Activated CD8-positive, alpha-beta memory T cell treated with anti-CD3 and anti-CD28 coated beads for 48 hours (primary cell): Measurements from ENCODE around the gene TBC1D7.
"Not testable (repeated sequence)": the region's sequence is repeated elsewhere in the genome, so short reads cannot be mapped to it uniquely, and the experiment has no call there.

ENCODE experiments used
- DNase-seq, 3 experiments: peaks; one replicate each; pipeline ENCODE4 v3.0.0-alpha.2; 2020; ENCODE audit warnings: low read depth in 2 of 3, low spot score in 2 of 3

TBC1D7 gene

DNA sequence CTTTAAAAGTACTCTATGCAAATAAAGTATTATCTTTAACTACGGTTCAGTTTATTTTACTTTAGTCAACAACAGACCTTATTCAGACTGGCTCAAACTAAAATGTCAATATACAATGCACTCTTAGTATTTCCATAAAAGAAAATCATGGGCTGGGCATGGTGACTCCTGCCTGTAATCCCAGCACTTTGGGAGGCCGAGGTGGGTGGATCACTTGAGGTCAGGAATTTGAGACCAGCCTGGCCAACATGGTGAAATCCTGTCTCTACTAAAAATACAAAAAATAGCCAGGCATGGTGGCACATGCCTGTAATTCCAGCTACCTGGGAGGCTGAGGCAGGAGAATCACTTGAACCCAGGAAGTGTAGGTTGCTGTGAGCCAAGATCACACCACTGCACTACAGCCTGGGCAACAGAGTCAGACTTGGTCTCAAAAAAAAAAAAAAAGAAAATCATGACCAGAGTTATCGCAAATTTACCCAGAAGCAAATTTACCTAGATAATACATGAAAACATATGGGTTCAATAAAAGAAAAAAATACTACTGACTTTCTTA lies 2.2 kb downstream of the TBC1D7 start:
- not testable (repeated sequence) for DNase-seq

DNA sequence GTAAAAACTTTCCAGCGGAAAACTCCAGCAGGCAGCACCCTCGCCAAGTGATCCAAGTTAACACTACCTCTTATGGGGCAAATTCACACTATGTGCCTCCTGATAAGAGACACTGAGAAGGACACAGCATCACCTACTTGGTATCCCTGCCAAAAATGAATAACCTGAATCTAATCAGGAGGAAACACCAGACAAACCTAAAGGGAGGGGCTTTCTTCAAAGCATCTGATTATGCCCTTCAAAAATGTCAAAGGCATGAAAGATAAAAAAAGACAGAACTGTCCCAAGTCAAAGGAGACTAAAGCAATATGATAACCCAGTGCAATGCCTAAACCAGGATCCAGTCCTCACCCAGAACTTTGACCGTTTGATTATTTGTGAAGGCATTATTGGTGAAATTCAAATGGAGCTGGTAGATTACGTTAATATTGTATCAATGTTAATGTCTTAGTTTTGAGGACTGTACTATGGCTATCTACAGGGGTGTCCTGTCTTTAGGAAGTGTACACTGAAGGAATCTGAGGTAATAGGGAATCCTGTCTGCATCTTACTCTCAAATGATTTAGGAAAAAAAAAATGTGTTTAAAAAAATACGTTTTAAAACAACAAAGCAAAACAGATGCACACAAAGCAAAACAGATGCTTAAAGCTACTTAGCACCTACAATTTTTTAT lies 8.3 kb downstream of the TBC1D7 start:
- DNase-seq: no peak

DNA sequence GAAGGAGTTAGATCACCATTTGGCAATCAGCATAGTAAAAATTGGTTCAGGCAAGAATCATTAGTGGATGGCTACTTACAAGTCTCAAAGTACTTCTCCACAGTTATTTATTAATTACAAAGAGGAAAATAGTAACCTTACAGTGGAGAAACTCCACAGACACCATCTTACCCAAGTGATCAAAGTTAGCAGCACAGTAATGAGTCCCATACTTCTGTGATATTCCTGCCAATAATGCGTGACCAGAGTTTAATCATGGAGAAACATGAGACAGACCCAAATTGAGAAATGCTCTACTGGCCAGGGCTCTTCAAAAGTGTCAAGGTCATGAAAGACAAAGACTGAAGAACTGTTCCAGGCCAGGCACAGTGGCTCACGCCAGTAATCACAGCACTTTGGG lies 9.5 kb downstream of the TBC1D7 start:
- DNase-seq: no peak

- no peak for DNase-seq
Observed at GRCh38 chr6:13315896-13316295, 12.4 kb downstream of the TBC1D7 start.

DNA sequence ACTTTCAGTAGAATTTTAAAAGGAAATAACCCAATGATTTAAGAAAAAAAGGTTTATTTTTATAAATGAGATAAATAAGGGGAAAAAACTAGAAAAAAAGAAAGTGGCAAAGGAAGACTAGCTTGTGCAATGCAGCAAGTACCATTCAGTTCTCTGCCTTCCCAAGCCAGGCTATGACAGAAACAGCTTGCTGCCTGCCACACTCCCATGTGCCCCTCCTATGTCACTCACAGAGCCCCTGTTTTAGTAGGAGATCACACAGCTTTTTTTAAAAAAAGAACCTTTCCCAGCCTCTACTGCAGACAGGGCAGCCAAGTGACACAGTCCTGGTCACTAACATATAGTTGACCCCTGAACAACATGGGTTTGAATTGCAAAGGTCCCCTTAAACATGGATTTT lies 13.5 kb downstream of the TBC1D7 start:
- DNase-seq: no peak

- DNase-seq: no peak
Observed at GRCh38 chr6:13311155-13311554, 17.2 kb downstream of the TBC1D7 start.

DNA sequence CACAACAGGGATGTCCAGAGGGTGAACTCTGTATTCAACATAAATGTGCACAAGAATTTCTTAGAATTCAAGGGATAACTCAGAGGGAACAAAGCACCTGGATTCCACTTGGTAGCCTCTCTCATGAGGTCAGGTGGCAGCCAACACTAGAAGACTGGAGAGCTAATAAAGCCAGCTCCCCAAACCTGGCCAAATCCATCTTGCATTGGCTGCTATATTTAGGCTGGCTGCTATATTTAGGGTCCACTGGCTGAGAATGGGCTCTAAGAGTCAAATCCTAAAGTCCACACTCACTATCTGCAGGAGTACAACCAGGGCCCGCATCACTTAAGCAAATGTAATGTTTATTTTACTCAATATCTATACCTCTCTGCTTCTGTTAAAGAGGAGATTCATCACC lies 20.0 kb downstream of the TBC1D7 start:
- DNase-seq: no peak

DNA sequence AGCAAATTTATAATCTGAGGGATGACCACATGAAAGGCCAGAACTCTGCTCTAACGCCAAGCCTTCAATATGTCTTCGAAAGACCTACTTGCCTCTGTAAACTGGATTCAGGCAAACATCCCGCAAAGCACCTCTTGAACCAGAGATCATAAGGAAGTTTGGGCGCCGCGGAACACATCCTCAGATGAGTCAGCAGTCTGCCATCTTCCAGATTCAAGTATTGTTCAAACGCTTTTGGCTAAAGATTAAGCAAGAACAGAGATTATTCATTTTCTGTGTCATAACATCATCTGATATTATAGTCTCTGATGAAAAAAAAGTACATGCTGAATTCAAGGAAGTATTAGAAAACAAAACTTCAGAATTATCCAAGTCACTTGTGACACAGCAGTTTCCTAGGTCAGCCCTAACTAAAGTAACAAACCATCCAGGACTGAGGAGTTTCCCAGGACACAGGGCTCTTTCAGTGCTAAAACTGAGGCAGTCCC lies 20.8 kb downstream of the TBC1D7 start:
- DNase-seq: no peak

DNA sequence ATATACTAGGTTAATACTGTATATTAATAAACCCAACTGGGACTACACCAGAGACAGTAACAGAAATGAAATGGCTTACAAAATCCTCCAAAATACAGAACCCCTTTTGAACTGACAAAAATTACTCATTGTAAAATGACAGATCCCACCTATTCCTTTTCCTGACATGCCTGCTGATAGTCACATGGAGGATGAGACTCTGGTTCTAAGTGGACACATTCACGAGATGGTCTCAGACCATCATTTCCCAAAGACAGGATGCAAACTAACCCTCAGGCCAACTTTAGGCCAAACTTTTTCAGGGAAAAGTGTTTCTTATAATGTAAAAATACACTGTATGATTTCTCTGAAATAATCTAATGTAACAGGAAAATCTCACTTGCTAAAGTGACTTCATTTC lies 22.5 kb downstream of the TBC1D7 start:
- no peak for DNase-seq

GRCh38 chr6:13305288-13305687 lies 23.0 kb downstream of the TBC1D7 start:
- DNase-seq: no peak

- DNase-seq: no peak
Observed at GRCh38 chr6:13304580-13305260, 23.6 kb downstream of the TBC1D7 start.

DNA sequence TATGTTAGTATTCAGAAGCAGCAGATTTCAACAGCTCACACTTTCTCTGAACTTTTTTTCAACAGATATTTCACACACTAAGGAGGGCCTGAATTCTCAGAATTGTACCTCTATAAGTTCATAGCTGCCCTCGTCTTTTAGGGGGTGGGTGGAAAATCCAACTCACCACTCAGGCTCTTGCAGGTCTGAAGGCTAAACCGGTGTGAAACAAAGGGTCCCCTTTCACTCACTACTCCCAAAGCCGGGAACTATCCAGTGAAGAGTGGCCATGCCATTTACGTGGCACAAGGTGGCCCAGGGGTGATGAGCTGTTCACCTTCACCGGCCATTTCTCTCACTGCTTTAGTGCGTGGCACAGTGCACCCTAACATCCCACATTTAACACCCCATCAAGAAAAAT lies 24.2 kb downstream of the TBC1D7 start:
- DNase-seq: no peak

GRCh38 chr6:13303668-13304017 lies 24.7 kb downstream of the TBC1D7 start:
- no peak for DNase-seq

DNA sequence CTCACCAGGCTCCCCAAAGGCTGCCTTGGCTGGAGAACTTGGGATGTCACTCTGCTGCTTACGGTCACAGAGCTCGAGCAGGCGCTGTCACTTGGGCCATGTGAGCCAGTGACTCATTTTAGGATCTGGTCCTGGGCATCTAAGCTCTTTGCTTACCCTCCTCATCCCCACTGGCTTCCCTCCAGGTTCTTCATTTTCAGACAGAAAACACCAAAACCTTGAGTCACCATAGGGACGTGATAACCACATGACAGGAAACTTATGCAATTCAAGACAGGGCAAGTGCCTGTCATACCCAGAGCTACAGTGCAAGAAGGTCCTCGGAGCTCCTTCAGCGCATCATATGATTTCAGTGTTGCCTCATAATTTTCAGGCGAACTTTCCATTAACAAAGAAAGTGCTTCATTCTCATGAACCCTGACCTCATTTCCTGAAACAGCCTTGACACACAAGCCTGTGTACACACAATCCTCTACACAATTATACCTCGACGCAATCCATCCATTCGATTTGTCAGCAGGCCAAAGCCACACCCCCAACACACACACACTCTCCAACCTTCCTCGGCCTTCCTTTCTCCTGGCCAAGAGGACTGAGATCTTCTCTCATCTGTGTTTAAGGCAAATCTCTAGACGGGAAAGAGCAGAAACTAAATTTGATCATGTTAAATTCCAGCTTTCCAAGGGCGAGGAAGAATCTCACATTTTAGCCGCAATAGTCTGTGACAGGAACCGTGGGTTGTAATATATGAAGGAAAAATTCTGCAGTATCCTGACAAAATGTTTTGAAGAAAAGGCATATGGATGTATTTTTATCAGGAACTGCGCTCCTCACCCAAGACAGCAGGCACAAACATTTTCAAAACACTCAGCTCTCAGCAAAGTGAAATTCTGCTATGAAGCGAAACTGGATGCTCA lies 25.3 kb downstream of the TBC1D7 start:
- DNase-seq: peak in 2 of 3 experiments; percentile 9 to 28

- DNase-seq: no peak
Observed at GRCh38 chr6:13302291-13302690, 26.0 kb downstream of the TBC1D7 start.

GRCh38 chr6:13300643-13301590 lies 27.4 kb downstream of the TBC1D7 start:
- DNase-seq: no peak

GRCh38 chr6:13299918-13300317 lies 28.4 kb downstream of the TBC1D7 start:
- no peak for DNase-seq

DNA sequence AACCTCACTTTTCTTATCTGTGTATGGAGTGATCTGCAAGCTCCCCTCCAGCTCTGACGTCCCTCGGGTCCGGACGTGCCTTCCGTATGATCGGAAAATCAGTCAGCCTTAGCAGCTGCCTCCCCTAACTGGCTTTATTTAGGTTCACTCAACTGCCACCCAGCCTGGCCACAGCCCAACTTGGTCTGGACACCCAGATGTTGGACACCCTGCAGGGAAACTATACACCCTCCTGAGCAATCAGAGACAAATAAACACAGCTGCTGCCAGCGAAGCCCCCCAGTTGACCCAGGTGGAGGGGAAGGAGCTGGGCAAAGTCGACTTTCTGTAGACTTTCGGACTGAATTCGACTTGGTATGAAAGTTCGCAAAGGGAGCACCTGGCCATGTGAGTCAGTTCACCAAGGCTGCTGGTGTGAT lies 28.9 kb downstream of the TBC1D7 start:
- DNase-seq: no peak

- DNase-seq: no peak
Observed at GRCh38 chr6:13298446-13298845, 29.9 kb downstream of the TBC1D7 start.

GRCh38 chr6:13297391-13297790 lies 30.9 kb downstream of the TBC1D7 start:
- no peak for DNase-seq
